K562 (cell line): ENCODE data around the gene ZMIZ1.

Source experiments
- ARID2 ChIP-seq: fragments of 450-650 bp; IDR thresholded peaks from 2 replicates; pipeline ENCODE4 v1.6.1; 2017; ENCODE audit warnings: antibody characterized with exemption, mild to moderate bottlenecking
- EZH2 ChIP-seq: IDR thresholded peaks from 2 replicates; pipeline ENCODE4 v1.6.1; 2012; ENCODE audit warnings: low read depth, mild to moderate bottlenecking, inconsistent platforms, low read length, borderline replicate concordance
- SETDB1 ChIP-seq: IDR thresholded peaks from one replicate; pipeline ENCODE4 v1.6.1; 2012; ENCODE audit warnings: low read length, control low read depth, inconsistent platforms
- TF ChIP-seq, protein P1 (sequence below): fragments of 450-650 bp; IDR thresholded peaks from one replicate; pipeline ENCODE4 v1.6.1; 2018; ENCODE audit warnings: mild to moderate bottlenecking, moderate library complexity; ENCODE audit not compliant: partially characterized antibody

DNA sequence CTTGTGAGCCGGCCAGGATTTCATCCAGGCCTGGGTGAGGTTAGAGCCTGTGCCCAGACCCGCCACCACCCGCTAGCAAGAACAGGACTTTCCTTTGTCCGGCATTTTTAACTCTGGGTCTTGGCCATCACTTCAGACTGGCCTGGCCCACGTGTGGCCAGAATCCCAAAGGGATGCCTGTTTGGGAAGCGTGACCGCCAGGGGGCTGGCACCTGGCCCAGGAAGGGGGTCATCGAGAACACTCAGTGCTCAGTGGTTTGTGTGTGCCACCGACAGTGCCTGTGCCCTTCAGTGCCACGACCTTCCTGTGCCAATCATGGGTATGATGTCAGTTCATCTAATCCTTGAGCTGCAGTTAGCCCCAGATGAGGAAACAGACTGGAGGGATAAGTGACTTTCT lies 85.0 kb downstream of the ZMIZ1 start:
- TF ChIP-seq ARID2: no peak
- TF ChIP-seq, protein P1, sequence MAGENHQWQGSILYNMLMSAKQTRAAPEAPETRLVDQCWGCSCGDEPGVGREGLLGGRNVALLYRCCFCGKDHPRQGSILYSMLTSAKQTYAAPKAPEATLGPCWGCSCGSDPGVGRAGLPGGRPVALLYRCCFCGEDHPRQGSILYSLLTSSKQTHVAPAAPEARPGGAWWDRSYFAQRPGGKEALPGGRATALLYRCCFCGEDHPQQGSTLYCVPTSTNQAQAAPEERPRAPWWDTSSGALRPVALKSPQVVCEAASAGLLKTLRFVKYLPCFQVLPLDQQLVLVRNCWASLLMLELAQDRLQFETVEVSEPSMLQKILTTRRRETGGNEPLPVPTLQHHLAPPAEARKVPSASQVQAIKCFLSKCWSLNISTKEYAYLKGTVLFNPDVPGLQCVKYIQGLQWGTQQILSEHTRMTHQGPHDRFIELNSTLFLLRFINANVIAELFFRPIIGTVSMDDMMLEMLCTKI: no peak
- TF ChIP-seq SETDB1: no peak
- TF ChIP-seq EZH2: no peak
